Prostate gland (tissue), 2 donors: ENCODE measurements around the gene GPATCH11. TPM values are rescaled to one million over a fixed set of nuclear protein-coding genes. Genes with fewer than 3 reads are reported as not detected.

Experiments used
- DNase-seq: peaks from one replicate; pipeline ENCODE4 v3.0.0-alpha.2; 2019; ENCODE audit warnings: low spot score
- H3K27ac ChIP-seq, 2 donors: fragments of 200-600 bp; sonication (generic); 2 replicates each; pipeline ENCODE4 v1.5.1; 2017 to 2019
- H3K27me3 ChIP-seq: fragments of 200-600 bp; sonication (generic); replicated peaks from 2 replicates; pipeline ENCODE4 v1.5.1; 2019; ENCODE audit not compliant: insufficient read depth
- H3K36me3 ChIP-seq, 2 donors: fragments of 200-600 bp; sonication (generic); 1 replicate in 1 of 2; 2 replicates in 1 of 2; pipeline versions ENCODE4 v1.5.1 to v1.8.1; 2017 to 2019
- H3K4me1 ChIP-seq: fragments of 200-600 bp; sonication (generic); replicated peaks from 2 replicates; pipeline ENCODE4 v1.5.1; 2019
- H3K4me3 ChIP-seq, 2 donors: fragments of 200-600 bp; sonication (generic); 2 replicates each; pipeline ENCODE4 v1.5.1; 2017 to 2019
- H3K9me3 ChIP-seq: fragments of 200-600 bp; sonication (generic); 2 replicates; pipeline ENCODE4 v1.5.1; 2017
- CTCF ChIP-seq, 4 experiments: fragments of 200-600 bp in 2 of 4; fragments of 450-650 bp in 2 of 4; sonication (generic) in 2 of 4; IDR thresholded peaks; 1 replicate in 3 of 4; 2 replicates in 1 of 4; pipeline ENCODE4 v1.5.1; 2016 to 2019; ENCODE audit warnings: antibody characterized with exemption in 4 of 4, mild to moderate bottlenecking in 2 of 4, moderate library complexity in 2 of 4
- POLR2A ChIP-seq: fragments of 450-650 bp; IDR thresholded peaks from one replicate; pipeline ENCODE4 v1.6.1; 2016; ENCODE audit warnings: antibody characterized with exemption, mild to moderate bottlenecking
- POLR2AphosphoS5 ChIP-seq: sonication (generic); formaldehyde crosslinking; IDR thresholded peaks from one replicate; pipeline ENCODE4 v1.6.1; 2017; ENCODE audit warnings: antibody characterized with exemption
- WGBS: methylation state at CpG from one replicate; pipeline ENCODE4 v1.1.5; 2018; 5-methylcytosine and 5-hydroxymethylcytosine counted together
- intact Hi-C: fragments of 100-400 bp; cut with DNase I; formaldehyde crosslinking; loops from one replicate; pipeline ENCODE4 v1.14.2; 2022
- total RNA-seq, 2 donors: library from RNA; depleted of rRNA; stranded (reverse); fragments of >200 nt; gene quantifications; one replicate each; pipeline ENCODE4 v1.1.0, GENCODE V29; 2016

The GPATCH11 gene
- total RNA-seq, 2 donors from 2014 or later, result 4.7 to 12.6 TPM

DNA sequence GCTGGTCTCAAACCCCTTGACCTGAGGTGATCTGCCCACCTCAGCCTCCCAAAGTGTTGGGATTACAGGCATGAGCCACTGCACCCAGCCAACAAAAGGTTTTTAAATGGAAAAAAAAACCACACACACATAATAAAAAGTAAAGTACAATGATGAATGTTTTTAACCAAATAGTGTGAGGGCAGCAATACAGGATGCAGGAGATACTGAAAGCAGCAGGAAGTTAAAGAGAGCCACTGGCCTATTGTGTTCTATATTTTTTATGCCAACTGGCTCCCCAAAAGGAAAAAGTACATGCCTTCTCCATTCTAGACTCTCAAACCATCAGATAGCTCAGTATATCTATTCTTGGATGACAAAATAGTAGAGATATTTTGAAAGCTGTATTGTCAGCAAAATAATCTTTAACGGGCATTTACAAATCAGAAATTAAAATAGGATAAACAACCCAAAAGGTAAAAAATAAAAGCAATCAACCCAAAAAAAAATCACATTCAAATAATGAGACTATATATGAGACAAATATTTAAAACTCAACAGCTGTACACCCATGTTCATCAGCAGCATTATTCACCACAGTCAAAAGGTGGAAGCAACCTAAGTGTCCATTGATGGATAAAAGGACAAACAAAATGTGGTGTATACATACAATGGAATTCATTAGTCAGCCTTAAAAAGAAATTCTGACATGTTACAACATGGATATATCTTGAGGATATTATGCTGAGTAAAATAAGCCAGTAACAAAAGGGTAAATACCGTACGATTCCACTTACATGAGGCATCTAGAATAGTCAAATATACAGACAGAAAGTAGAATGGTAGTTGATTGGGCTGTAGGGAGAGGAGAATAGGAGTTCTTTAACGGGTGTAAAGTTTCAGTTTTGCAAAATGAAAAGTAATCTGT is 26.2 kb downstream of the GPATCH11 start:
- peaks cover 0 to 4% of the 10 kb centered on the region in 2 donors for H3K36me3 ChIP-seq
- H3K9me3 ChIP-seq, result no peaks in the 10 kb centered on the region
- WGBS, result 95% methylated on average over 4 of the region's 4 CpGs
- no peaks in the 10 kb centered on the region for H3K4me1 ChIP-seq
- TF ChIP-seq POLR2AphosphoS5, result no peak
- no peak for TF ChIP-seq CTCF (IDR thresholded peaks at IDR 0.05)
- TF ChIP-seq POLR2A, result no peak
- intact Hi-C loops, result no loop called here
- H3K4me3 ChIP-seq, result no peak overlapping the region
- H3K27me3 ChIP-seq, result no peaks in the 10 kb centered on the region
- H3K27ac ChIP-seq, result no peak overlapping the region
- no peak for DNase-seq

- Histone ChIP-seq H3K27me3 (no peaks in the 10 kb centered on the region), H3K36me3 (peaks cover 0 to 4% of the 10 kb centered on the region in 2 donors), H3K9me3 (no peaks in the 10 kb centered on the region), H3K4me3 (no peak overlapping the region), H3K4me1 (no peaks in the 10 kb centered on the region), H3K27ac (no peak overlapping the region)
- TF ChIP-seq CTCF (IDR thresholded peaks at IDR 0.05) (no peak), POLR2AphosphoS5 (no peak), POLR2A (no peak)
- DNase-seq, result no peak
- 67% methylated on average over 2 of the region's 2 CpGs for WGBS
- intact Hi-C loops, result no loop called here
These were observed 27.6 kb downstream of the GPATCH11 start for GRCh38 chr2:37111958-37112357.

GRCh38 chr2:37117566-37117965 is 33.2 kb downstream of the GPATCH11 start:
- WGBS, result 82% methylated on average over 1 of the region's 1 CpG

DNA sequence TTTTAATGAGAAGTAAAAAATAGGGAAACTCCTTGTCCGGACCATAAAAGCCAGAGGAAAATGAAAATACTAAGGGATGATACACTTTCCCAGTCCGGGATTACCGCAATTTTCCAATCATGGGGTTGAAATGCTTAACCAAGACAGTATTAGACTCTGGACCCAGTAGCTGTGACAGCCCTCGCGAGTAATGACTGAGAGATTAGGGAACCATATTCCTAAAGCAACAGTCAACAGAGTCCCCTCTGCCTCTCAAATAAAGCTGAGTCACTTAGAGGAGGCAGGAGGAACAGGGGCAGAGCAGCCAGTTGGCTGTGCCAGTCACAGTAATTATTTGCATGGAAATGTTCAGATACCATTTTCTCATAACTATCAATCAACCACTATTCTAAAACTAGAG is 34.8 kb downstream of the GPATCH11 start:
- H3K9me3 ChIP-seq, result no peaks in the 10 kb centered on the region
- TF ChIP-seq POLR2AphosphoS5 (no peak), CTCF (IDR thresholded peaks at IDR 0.05) (no peak), POLR2A (no peak)
- intact Hi-C loops, result no loop called here
- no peaks in the 10 kb centered on the region for H3K27me3 ChIP-seq
- H3K36me3 ChIP-seq, result peaks cover 0 to 2% of the 10 kb centered on the region in 2 donors
- DNase-seq, result no peak
- H3K4me3 ChIP-seq, result no peak overlapping the region
- H3K4me1 ChIP-seq, result no peaks in the 10 kb centered on the region
- 95% methylated on average over 5 of the region's 5 CpGs for WGBS
- H3K27ac ChIP-seq, result no peak overlapping the region

More at GRCh38 chr2:37117566-37117965, 33.2 kb downstream of the GPATCH11 start:
- TF ChIP-seq POLR2AphosphoS5 (no peak), CTCF (IDR thresholded peaks at IDR 0.05) (no peak)
- Histone ChIP-seq H3K4me1 (no peaks in the 10 kb centered on the region), H3K27ac (no peak overlapping the region), H3K36me3 (peaks cover 0 to 2% of the 10 kb centered on the region in 2 donors), H3K9me3 (no peaks in the 10 kb centered on the region), H3K4me3 (no peak overlapping the region), H3K27me3 (no peaks in the 10 kb centered on the region)
- intact Hi-C loops, result no loop called here
- DNase-seq, result no peak

DNA sequence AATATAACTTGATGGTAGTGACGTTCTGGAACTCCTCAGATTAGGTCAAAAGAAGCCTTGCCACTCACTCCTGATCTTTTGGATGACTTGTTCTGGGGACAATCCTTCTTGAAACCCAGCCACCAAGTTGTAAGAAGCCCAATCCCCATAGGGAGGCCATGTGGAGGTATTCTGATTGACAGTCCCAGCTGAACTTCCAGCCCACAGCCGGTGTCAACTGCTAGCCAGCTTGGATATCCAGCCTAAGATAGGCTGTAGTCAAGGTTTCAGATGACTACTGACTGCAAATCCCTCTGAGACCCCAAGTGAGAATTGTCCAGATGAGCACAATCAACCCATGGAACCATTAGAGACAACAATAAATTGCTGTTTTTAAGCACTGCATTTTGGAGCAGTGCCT is 41.1 kb downstream of the GPATCH11 start:
- TF ChIP-seq POLR2A (no peak), CTCF (IDR thresholded peaks at IDR 0.05) (no peak)
- Histone ChIP-seq H3K9me3 (no peaks in the 10 kb centered on the region), H3K4me3 (no peak overlapping the region), H3K4me1 (no peaks in the 10 kb centered on the region), H3K27me3 (no peaks in the 10 kb centered on the region), H3K27ac (no peak overlapping the region), H3K36me3 (no peaks in the 10 kb centered on the region)
- DNase-seq, result no peak
- intact Hi-C loops, result no loop called here
- WGBS, result 93% methylated on average over 2 of the region's 2 CpGs
